ES-I3 (cell line): ENCODE data around the gene PGM2.
"Not testable (repeated sequence)": the region's sequence is repeated elsewhere in the genome, so short reads cannot be mapped to it uniquely, and the experiment has no call there.

Experiments used
- H3K36me3 ChIP-seq: 2 replicates; pipeline ENCODE4 v1.6.1; 2013; ENCODE audit warnings: mild to moderate bottlenecking, low read length, control low read depth, moderate library complexity; ENCODE audit not compliant: insufficient read depth
- H3K4me1 ChIP-seq: 2 replicates; pipeline ENCODE4 v1.6.1; 2013; ENCODE audit warnings: mild to moderate bottlenecking, control low read depth, low read length; ENCODE audit not compliant: insufficient read depth
- H3K9ac ChIP-seq: 2 replicates; pipeline ENCODE4 v1.6.1; 2013; ENCODE audit warnings: low read depth, mild to moderate bottlenecking, low read length, moderate library complexity
- H3K9me3 ChIP-seq: 2 replicates; pipeline ENCODE4 v1.6.1; 2013; ENCODE audit warnings: mild to moderate bottlenecking, low read length, moderate library complexity; ENCODE audit not compliant: control insufficient read depth, insufficient read depth

PGM2 gene

DNA sequence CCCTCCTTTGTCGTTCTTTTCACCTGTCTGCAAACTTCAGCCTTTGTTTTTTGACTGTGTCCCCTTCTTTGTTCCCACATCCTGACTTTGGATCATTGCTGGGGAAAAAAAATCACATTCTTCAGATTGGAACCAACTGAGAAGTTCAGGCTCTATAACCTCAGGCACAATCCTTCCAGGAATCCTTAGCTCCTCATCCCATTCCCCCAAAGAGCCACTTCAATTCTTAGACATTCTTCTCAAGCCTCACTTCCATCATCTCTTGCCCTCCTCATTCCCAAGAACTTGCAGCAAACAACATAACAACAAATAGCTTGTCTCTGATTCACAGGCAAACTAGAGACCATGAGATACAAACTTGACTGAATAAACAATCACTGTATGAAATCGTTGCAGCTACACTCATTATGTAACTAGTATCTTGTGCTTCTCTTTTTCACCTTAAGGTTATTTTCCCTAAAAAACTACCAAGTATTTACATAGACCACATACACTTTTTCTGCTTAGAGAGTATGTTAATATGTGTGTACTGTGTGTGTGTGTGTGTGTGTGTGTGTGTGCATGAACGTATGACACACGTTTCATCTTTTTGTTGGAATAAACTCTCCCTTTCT lies 26.4 kb upstream of the PGM2 start:
- Histone ChIP-seq H3K4me1 (no peaks in the 10 kb centered on the region), H3K9me3 (no peaks in the 10 kb centered on the region), H3K9ac (no peak overlapping the region), H3K36me3 (no peaks in the 10 kb centered on the region)

DNA sequence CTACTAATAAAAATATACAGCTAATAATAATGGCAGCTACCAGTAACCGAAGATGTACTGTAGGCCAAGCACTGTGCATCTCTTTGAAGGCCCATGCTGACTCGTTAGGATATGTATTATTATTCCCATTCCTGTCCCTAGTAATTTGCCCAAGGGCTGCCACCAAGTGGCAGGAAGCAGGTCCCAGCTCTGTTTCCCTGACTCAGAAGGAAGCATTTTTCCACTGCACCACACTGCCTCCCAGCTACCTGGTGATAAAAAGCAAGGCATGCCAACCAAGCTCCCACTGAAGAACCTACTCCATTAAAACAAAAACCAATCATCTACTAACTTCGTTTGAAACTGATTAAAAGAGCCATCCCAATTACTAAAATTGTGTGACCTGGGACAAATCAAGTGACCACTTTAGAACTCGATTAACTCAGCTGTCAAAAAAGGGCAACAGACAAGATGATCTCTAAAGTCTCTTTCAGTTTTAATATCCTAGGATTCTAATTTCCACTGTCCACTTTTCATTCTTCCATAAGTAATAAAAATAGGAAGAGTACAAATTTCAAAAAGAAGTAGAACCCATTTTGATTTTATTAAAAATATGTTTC lies 24.3 kb upstream of the PGM2 start:
- Histone ChIP-seq H3K36me3 (no peaks in the 10 kb centered on the region), H3K4me1 (no peaks in the 10 kb centered on the region), H3K9ac (no peak overlapping the region), H3K9me3 (no peaks in the 10 kb centered on the region)

DNA sequence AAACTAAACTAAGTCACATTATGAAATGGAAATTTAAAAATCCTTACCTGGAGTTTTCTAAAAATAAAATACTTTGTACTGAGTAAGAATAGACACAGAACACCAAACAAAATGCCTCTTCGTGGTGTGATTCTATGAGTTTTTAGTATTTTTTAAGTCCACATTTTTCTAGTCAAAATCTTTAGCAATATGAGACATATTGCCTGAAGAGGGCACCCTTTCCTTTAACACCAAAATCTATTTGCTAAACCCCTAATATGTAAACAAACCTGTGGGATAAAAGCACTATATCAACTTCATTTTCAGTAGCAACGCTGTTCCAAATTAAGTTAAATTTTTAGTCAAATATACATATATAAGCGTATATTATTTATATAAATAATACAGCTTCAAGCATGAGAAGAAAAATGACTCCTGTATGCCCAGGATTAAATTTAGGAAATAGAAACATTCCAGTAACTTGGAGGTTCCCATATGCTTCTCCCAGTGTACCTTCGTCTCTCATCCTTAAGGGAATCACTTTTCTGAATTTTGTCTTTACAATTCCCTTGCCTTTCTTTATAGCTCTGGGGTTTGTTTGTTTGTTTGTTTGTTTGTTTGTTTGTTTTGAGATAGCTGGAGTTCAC lies 23.0 kb upstream of the PGM2 start:
- Histone ChIP-seq H3K9me3 (no peaks in the 10 kb centered on the region), H3K36me3 (no peaks in the 10 kb centered on the region), H3K4me1 (no peaks in the 10 kb centered on the region), H3K9ac (no peak overlapping the region)

DNA sequence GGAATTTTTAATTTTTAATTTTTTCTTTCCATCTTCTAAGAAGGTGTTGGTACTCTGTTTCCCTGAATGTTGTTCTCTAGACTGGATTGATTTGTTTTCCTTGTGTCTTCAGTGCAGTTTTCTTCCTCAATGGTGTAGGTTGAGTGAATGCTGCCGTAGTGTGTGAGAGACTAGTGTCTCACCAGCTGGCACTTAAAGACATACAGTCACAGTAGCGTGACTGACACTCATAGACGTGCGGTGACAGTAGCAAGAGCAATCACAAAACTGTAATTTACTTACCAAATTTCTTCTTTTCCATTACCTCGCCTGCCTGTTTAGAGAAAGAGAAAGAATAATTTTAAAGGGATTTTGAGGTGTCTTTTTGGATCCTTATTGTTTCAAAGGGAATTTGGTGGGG lies 21.4 kb upstream of the PGM2 start:
- Histone ChIP-seq H3K36me3 (no peaks in the 10 kb centered on the region), H3K9ac (no peak overlapping the region), H3K4me1 (no peaks in the 10 kb centered on the region; the same call in 1 of the 2 replicates), H3K9me3 (no peaks in the 10 kb centered on the region)

DNA sequence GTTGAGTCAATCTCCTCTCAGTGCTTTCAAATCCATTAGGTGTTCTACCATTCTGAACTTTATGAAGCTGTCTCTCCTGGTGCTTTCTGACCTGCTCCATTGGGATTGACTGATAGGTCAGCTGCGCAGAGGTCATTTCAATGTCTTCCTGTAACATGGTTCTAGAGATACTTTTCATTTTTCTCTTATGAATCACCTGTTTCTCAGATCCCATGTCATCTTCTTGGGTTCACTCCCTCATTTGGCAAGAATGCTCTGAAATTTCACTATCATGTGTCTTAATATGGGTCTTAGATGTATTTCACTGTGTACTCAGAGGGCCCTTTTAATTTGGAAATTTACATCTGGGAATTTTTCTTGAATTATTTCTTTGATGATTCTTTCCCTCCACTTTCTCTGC lies 13.8 kb upstream of the PGM2 start:
- H3K9me3 ChIP-seq = no peaks in the 10 kb centered on the region; the same call in 1 of the 2 replicates
- H3K9ac ChIP-seq = no peak overlapping the region
- no peaks in the 10 kb centered on the region; the same call in 1 of the 2 replicates for H3K4me1 ChIP-seq
- no peaks in the 10 kb centered on the region for H3K36me3 ChIP-seq

DNA sequence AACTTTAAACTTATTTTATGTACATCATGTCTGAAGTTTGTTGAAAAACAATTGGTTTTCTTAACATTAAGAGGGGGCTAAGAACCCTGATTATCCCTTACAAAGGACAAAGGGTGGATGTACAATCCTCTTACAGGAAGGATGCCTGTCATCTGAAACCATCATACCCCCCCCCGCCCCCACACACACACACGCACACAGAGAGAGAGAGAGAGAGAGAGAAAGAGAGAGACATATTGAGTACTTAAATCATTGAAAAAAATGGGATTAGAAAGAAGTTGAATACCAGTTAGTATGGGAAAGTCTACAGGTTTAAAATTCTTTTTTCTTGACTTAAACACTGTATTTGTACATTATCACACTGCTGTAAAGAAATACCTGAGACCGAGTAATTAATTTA lies 10.9 kb upstream of the PGM2 start:
- H3K9me3 ChIP-seq = no peaks in the 10 kb centered on the region; the same call in 1 of the 2 replicates
- H3K9ac ChIP-seq = no peak overlapping the region
- no peaks in the 10 kb centered on the region for H3K36me3 ChIP-seq
- no peaks in the 10 kb centered on the region for H3K4me1 ChIP-seq

DNA sequence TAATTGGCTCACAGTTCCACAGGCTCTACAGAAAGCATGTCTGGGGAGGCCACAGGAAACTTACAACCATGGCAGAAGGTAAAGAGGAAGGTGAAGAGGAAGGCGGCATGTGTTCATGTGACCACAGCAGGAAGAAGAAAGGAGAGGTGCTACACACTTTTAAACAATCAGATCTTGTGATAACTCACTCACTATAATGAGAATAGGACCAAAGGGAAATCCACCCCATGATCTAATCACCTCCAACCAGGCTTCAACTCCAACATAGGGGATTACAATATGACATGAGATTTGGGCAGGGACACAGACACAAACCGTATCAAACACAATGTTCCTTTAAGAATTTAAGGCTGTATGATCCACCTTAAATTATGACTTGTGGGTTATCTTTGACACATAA lies 10.5 kb upstream of the PGM2 start:
- no peaks in the 10 kb centered on the region; the same call in 1 of the 2 replicates for H3K9me3 ChIP-seq
- no peaks in the 10 kb centered on the region for H3K4me1 ChIP-seq
- H3K36me3 ChIP-seq = no peaks in the 10 kb centered on the region
- no peak overlapping the region for H3K9ac ChIP-seq

DNA sequence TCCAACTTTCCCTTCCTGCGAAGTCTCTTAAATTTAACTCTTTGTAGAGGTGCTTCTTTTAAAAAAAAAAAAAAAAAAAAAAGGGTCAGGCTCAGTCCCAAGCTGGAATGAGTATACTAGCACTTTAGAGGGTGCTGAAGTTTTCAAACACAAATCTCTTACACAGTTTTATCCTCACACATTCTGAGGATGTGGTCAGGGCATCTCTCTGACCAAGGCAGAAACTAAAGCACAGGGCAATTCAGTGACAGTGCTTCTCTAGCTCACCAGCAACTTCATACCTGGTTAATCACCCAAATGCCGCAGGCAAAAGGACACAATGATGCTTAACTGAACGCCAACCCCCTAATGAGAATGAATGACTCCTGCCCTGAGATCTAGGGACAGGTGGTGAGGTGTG lies 9.8 kb upstream of the PGM2 start:
- Histone ChIP-seq H3K9ac (no peak overlapping the region), H3K4me1 (no peaks in the 10 kb centered on the region), H3K9me3 (no peaks in the 10 kb centered on the region; the same call in 1 of the 2 replicates), H3K36me3 (no peaks in the 10 kb centered on the region)

DNA sequence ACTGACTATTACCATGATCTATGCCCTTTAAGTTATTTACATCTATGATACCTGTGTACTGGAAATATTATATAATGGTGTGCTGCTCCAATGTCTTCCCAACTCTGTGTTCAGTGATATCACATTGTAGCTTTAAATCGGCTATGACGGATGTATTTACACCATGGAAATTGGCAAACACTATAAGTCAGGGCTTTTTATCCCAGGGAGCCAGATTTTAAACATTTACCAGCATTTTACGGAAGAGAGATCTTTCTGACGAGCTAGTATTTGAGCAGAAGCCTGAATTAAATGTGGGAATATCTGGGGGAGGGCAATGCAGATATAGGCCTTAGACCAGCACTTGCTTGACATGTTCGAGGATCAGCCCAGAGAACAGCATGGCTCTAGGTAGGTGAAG lies 7.7 kb upstream of the PGM2 start:
- no peak overlapping the region for H3K9ac ChIP-seq
- no peaks in the 10 kb centered on the region for H3K36me3 ChIP-seq
- H3K9me3 ChIP-seq = no peaks in the 10 kb centered on the region; the same call in 1 of the 2 replicates
- H3K4me1 ChIP-seq = no peaks in the 10 kb centered on the region

DNA sequence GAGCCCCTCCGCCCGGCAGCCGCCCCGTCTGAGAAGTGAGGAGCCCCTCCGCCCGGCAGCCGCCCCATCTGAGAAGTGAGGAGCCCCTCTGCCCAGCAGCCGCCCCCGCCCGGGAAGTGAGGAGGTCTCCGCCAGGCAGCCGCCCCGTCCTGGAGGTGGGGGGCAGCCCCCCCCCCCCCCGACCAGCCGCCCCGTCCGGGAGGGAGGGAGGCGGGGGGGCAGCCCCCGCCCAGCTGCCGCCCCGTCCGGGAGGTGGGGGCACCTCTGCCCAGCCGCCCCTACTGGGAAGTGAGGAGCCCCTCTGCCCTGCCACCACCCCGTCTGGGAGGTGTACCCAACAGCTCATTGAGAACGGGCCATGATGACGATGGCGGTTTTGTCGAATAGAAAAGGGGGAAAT lies 6.0 kb upstream of the PGM2 start:
- H3K4me1 ChIP-seq, H3K36me3 ChIP-seq, H3K9ac ChIP-seq: not testable (repeated sequence)

DNA sequence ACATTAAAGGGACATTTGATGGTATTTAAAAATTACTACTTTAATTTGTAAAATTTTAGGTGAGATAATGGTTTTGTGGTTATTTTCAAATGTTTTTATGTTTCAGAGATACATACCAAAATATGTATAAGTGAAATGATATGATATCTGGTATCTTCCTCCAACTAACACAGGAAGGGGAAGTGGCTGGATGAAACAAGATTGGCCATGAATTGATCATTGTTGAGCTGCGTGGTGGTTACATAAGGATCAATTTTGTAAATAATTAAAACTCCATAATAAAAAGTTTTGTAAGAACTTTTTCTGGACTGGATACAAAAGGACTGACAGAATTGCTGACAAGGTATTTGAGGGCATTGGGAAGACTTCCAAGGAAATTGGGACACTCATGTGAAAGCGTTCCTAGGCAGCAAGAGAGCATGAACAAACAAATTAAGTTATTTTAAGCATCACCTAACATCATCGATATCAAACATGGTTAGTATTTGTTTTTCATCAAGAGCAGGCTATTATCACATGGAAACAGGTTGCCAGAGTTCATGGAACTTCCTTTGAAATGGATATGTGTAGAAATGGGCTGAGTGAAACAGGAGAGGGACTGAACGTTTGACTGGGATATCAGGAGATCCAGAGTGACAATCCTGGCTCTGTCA lies 4.4 kb upstream of the PGM2 start:
- no peaks in the 10 kb centered on the region for H3K36me3 ChIP-seq
- no peaks in the 10 kb centered on the region for H3K4me1 ChIP-seq
- no peaks in the 10 kb centered on the region for H3K9me3 ChIP-seq
- no peak overlapping the region for H3K9ac ChIP-seq

More for the DNA sequence above, 6.0 kb upstream of the PGM2 start:
- H3K9me3 ChIP-seq = not testable (repeated sequence)

DNA sequence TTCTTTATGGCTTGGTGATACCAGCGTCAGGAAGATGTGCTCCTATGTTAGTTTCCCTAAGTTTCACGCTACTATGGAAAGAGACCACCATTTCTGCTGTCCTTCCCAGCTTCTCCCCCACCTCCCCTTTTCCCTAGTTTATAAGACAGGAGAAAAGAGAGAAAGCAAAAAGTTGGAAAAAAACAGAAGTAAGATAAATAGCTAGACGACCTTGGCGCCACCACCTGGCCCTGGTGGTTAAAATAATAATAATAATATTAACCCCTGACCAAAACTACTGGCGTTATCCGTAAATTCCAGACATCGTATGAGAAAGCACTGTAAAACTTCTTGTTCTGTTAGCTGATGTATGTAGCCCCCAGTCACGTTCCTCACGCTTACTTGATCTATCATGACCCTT lies 985 bp upstream of the PGM2 start:
- H3K4me1 ChIP-seq, H3K9me3 ChIP-seq, H3K36me3 ChIP-seq: not testable (repeated sequence)
- peak overlapping the region; percentile 87 for H3K9ac ChIP-seq

DNA sequence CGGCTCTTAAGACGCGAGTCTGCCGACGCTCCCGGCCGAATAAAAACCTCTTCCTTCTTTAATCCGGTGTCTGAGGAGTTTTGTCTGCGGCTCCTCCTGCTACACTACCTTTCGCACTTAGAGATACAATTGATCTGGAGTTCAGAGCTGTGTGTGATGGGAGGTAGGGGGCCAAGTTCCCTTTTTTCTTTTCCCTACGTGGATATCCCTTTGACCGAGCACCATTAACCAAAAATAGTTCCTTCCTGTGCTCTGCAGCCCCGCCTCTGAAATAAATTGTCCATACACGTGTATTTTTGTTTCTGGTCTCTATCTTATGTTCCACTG lies 555 bp upstream of the PGM2 start:
- Histone ChIP-seq H3K9ac (peak overlapping the region; percentile 87), H3K9me3 (no peaks in the 10 kb centered on the region), H3K36me3 (no peaks in the 10 kb centered on the region), H3K4me1 (no peaks in the 10 kb centered on the region)

DNA sequence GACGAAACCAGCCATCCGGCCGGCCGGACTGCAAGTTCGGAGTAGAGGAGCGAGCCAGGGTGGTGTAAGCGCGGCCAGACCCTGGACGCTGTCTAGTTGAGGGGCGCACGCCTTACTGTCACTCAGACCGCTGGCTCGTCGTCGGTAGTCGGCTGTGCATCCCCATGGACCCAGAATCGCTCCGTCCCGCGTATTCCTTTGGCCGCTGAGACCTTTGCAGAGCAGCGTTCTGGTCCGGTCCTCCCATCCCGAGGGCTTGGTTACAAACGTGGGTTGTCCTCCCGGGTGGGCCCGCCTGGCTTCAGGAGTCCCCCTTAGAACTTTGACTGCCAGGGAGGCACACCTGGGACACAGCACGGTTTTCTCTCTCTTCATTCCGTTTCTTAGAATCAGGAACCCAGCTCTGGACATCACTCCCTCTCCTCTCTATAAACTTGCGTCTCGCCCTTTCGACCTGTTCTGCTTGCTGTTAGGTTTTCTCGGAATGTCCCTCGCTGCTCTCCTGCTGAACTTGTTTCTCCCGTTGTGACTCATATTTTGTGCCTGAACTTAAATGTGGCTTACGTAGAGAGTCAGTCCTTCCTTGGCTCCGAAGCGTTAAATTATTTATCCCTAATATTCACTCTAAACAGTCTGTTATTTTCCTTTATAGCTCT lies 672 bp downstream of the PGM2 start:
- Histone ChIP-seq H3K9me3 (no peaks in the 10 kb centered on the region), H3K4me1 (no peaks in the 10 kb centered on the region), H3K9ac (peak overlapping the region; percentile 87), H3K36me3 (no peaks in the 10 kb centered on the region)
